Measurements from ENCODE around the gene GYPE.
"Not testable (repeated sequence)": the region's sequence is repeated elsewhere in the genome, so short reads cannot be mapped to it uniquely, and the experiment has no call there.

- not testable (repeated sequence) for TF ChIP-seq SUZ12 (IDR thresholded peaks at IDR 0.05); ARNT (IDR thresholded peaks at IDR 0.05); FOXM1 (IDR thresholded peaks at IDR 0.05; ENCODE audit: borderline replicate concordance)
These were observed 61.9 kb downstream of the GYPE start for GRCh38 chr4:143843506-143843832.
